ENCODE data around the gene ZNF302.
"Not testable (repeated sequence)": the region's sequence is repeated elsewhere in the genome, so short reads cannot be mapped to it uniquely, and the experiment has no call there.

The ZNF302 gene

DNA sequence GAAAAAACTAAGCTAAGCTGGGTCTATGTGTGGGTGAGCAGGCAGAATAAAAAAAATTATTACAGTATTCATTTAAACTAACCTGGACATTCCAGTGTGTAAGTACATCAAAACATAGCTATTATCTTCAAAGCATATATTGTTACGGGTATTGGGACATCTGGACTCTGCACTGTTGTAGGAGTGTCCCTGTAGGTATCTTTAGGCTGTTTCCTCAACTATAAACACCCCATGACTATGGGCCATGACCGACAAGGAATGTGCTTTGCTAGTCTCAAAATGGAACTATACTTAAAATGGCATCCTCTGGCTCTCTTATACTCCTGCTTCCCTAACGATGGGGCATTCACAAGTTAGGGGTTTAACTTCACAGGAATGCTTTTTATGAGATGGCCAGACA is 3.9 kb upstream of the ZNF302 start:
- no peak for DNase-seq (ENCODE audit: low spot score)

DNA sequence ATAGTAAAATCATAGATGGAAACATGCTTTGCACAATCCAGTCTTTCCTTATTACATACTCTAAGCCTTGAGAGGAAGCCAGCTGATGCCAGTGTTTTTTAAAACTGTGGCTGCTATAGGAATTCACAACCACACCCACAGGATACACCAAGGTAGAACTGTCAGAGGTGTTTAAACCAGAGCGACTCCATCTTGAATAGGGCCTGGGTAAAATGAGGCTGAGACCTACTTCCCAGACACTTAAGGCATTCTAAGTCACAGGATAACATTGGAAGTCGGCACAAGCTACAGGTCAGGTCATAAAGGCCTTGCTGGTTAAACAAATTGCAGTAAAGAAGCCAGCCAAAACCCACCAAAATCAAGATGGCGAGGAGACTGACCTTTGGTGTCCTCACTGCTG is 2.2 kb upstream of the ZNF302 start:
- no peak for DNase-seq (ENCODE audit: low spot score)

- no peak for DNase-seq (ENCODE audit: low spot score)
These were observed 1.6 kb upstream of the ZNF302 start for GRCh38 chr19:34675919-34676318.

GRCh38 chr19:34676697-34677385 is 637 bp upstream of the ZNF302 start, which contains the start of gene SCGB2B2:
Gene SCGB2B2 (minus strand): TSS chr19:34677159. CDS start chr19:34594563, 82,596 bp downstream.
- DNase-seq (ENCODE audit: low spot score): no peak

- DNase-seq (ENCODE audit: low spot score): no peak
These were observed 571 bp downstream of the ZNF302 start for GRCh38 chr19:34678085-34678412.

- DNase-seq (ENCODE audit: low spot score): no peak
These were observed 943 bp downstream of the ZNF302 start for GRCh38 chr19:34678421-34678820.

DNA sequence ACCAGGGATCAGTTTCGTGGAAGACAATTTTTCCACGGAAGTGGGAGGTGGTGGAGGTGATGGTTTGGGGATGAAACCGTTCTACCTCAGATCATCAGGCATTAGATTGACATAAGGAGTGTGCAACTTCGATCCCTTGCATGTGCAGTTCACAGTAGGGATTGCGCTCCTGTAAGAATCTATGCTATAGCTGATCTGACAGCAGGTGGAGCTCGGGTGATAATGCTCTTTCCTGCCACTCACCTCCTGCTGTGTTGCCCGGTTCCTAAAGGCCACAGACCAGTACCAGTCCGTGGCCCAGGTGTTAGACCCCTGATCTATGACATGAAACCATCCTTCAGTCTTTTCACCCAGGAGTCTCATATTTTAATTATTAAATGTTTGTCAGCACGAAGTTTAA is 4.0 kb downstream of the ZNF302 start:
- DNase-seq (ENCODE audit: low spot score): no peak

DNA sequence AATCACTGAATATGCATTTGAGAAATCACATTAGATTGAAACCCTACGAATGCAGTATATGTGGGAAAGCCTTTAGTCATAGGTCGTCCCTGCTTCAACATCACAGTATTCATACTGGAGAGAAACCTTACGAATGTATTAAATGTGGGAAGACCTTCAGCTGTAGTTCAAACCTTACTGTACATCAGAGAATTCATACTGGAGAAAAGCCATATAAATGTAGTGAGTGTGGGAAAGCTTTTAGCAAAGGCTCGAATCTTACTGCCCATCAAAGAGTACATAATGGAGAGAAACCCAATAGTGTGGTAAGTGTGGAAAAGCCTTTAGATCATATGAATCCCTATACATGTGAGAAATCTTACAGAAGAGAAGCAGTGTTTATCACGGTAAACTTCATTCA is 7.8 kb downstream of the ZNF302 start:
- not testable (repeated sequence) for DNase-seq (ENCODE audit: low spot score)

- no peak for DNase-seq (ENCODE audit: low spot score)
These were observed 9.0 kb downstream of the ZNF302 start for GRCh38 chr19:34686455-34686854.

DNA sequence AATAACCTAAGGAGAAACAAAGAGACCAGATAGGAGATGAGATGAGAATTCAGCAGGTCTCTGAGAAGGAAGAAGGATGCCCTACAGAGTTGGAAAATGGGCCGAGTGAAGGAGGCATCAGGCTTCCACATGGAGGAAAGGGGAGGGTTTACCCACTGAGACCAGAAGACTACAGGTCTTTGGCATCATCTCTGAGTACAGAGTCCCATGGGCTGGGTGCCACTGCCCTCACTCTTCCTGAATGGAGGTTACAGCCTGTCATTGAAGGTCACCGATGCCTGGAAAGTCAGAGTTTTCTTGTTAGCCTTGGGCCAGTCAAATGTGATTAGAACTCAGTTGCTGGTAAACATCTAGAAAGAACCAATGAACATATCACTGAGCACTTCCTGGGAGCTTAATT is 9.9 kb downstream of the ZNF302 start:
- DNase-seq (ENCODE audit: low spot score): no peak

GRCh38 chr19:34688592-34688991 is 11.1 kb downstream of the ZNF302 start:
- no peak for DNase-seq (ENCODE audit: low spot score)

- no peak for DNase-seq (ENCODE audit: low spot score)
These were observed 12.9 kb downstream of the ZNF302 start for GRCh38 chr19:34690372-34690771.

GRCh38 chr19:34692549-34692948 is 15.1 kb downstream of the ZNF302 start:
- no peak for DNase-seq (ENCODE audit: low spot score)

DNA sequence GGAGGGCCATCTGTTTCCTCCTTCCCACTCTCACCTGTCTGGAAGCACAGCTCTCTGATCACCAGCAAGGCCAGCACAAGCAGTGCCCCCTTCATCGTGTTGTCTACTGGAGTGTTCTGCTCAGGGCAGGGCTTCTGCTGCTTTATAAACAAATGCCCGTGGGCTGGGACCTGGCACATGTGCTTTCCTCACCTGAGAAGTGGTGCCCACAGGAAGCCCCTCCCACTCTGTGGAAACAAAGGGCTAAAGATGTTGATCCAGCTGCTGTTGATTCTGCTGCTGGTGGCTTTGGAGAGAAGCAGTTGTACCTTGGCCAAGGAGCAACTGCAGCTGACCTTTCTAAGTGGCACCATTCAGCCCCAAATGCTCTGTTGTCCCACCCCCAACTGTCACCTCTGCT is 30.2 kb downstream of the ZNF302 start:
- no peak for DNase-seq (ENCODE audit: low spot score)

- DNase-seq (ENCODE audit: low spot score): no peak
These were observed 34.4 kb downstream of the ZNF302 start for GRCh38 chr19:34711890-34712289.

DNA sequence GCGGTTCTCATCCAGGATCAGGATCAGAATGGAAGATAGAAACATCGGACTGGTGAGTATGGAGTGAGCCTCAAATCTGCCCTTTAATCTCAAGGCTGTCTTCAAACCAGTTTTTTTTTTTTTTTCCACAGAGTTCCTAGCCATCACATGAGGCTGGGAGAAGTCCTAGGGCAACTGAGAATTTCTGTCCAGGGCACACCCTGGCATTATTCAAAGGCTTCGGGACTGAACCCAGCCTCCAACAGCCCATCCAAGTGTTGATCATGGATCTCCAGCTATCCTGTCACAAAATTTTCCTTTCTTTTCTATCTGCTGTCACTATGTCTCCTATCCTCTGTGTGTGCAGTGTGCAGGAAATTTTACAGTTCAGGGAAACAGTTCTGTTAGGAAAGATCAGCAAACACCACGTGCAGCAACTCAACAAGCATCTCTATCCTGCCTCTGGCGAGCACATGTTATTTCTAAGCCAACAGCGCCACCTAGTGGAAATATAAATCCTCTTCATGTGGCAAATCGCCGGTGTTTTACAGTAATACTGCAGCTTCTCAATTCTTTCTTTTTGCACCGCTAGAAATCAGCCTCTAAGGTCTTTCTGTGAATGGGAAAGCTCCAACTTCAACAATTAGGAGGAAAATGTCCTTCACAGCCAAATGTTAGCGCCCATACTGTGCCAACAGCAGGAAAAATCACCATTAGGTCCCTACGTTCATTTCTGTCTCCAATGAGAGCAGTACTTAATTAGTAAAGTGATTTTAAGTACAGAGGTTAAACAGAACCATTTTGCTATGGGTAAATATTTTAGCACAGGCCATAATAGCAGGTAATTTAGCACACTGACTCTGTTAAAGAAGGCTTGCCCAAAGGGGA is 35.1 kb downstream of the ZNF302 start:
- peak; percentile 80 for DNase-seq (ENCODE audit: low spot score)

- no peak for DNase-seq (ENCODE audit: low spot score)
These were observed 35.8 kb downstream of the ZNF302 start for GRCh38 chr19:34713262-34713637.

GRCh38 chr19:34715357-34715756 is 37.9 kb downstream of the ZNF302 start:
- no peak for DNase-seq (ENCODE audit: low spot score)

DNA sequence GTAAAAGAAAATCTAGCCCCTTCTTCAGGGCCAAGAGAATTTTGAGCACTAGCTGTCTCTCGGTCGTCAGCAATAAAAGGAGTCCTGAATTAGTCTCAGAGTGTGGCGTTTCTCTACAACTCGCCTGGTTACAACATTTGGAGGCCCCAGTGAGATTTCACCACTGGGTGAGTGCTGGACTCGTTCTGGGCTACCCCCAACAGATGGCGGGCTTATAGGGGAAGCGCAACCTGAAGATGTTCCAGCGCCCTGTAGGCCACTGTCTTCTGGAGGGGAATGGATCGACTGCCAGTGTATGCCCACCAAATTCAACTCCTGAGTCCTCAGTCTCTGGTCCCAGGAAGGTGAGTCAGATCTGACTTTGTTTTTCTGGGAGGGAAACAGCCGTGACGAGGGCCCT is 44.9 kb downstream of the ZNF302 start:
- no peak for DNase-seq (ENCODE audit: low spot score)

DNA sequence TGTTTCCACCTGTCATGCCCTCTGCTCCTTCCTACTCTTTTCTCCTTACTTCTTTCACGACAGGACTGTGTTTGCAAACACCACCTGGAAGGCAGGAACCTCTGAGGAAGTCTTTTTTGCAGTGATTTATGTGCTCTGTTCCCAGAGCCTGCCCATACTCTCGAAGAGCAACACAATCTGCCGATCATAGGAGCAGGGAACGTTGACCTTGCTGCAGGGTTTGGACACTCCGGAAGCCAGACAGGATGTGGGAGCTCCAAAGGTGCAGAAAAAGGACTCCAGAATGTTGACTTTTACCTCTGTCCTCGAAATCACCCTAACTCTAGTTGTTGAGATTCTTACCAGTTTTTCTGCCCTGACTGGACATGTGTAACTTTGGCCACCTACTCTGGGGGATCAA is 47.9 kb downstream of the ZNF302 start:
- no peak for DNase-seq (ENCODE audit: low spot score)

GRCh38 chr19:34731019-34731829 is 53.7 kb downstream of the ZNF302 start:
- no peak for DNase-seq (ENCODE audit: low spot score)

GRCh38 chr19:34731964-34732363 is 54.5 kb downstream of the ZNF302 start:
- no peak for DNase-seq (ENCODE audit: low spot score)

Data from globus pallidus (tissue), 1 donor.